HCT116 (cell line): ENCODE data around the gene TEDDM1. TPM values are rescaled to one million over a fixed set of nuclear protein-coding genes. Genes with fewer than 3 reads are reported as not detected.

Source experiments
- ATAC-seq: fragments of 200-7000 bp; cut with Tn5 transposase; 2 replicates; pipeline ENCODE4 v1.9.1; 2020; ENCODE audit warnings: mild to moderate bottlenecking, moderate library complexity
- BruUV-seq: library from RNA; stranded (reverse); fragments of 400-500 nt; replicated peaks from 2 replicates; lab custom pipeline; 2021; lab: Mats Ljungman, UMichigan
- CTCF ChIA-PET: fragments of 300-600 bp; sonication (Branson Sonifier 250); formaldehyde crosslinking; loops from one replicate; lab custom pipeline; 2021; ENCODE audit warnings: antibody characterized with exemption; lab: Charles Lee
- POLR2A ChIA-PET: fragments of 300-600, 350-600 bp; sonication (Branson Sonifier 250); formaldehyde crosslinking; loops from one replicate; lab custom pipeline; 2021; ENCODE audit warnings: antibody characterized with exemption; lab: Charles Lee
- RAD21 ChIA-PET, 2 experiments: fragments of 300-600 bp; sonication (Branson Sonifier 250); formaldehyde crosslinking; loops; one replicate each; lab custom pipeline; 2023; ENCODE audit warnings: low total read pairs in 2 of 2; ENCODE audit not compliant: uncharacterized antibody in 2 of 2, unreplicated experiment in 2 of 2, low non-redundant PET in 1 of 2; lab: Charles Lee
- DNase-seq: peaks from one replicate; pipeline ENCODE4 v3.0.0-alpha.2; 2010; ENCODE audit warnings: low read depth, low spot score
- H2AFZ ChIP-seq: fragments of 200-600 bp; shearing (Covaris generic), sonication (generic); 2 replicates; pipeline ENCODE4 v1.6.1; 2017; ENCODE audit warnings: low read depth, mixed run types, mixed read lengths, antibody characterized with exemption, low read length; ENCODE audit not compliant: poor library complexity, severe bottlenecking
- H3K27ac ChIP-seq: 2 replicates; pipeline ENCODE4 v1.5.1; 2012; ENCODE audit warnings: low read depth, low read length
- H3K27me3 ChIP-seq: fragments of 200-600 bp; sonication (generic); 2 replicates; pipeline ENCODE4 v1.6.1; 2016; ENCODE audit warnings: mixed run types, low read length, mixed read lengths; ENCODE audit not compliant: insufficient read depth
- H3K36me3 ChIP-seq, 2 experiments: fragments of 200-500 bp in 1 of 2; fragments of 200-600 bp in 1 of 2; sonication (Bioruptor generic) in 1 of 2; sonication (generic) in 1 of 2; 2 replicates each; pipeline versions ENCODE4 v1.5.1 to v1.6.1; 2014 to 2016; ENCODE audit warnings: low read length in 2 of 2, inconsistent platforms in 1 of 2, mixed read lengths in 1 of 2, mixed run types in 1 of 2; ENCODE audit not compliant: insufficient read depth in 2 of 2, control insufficient read depth in 1 of 2
- H3K4me1 ChIP-seq, 2 experiments: fragments of 200-600 bp in 1 of 2; sonication (generic) in 1 of 2; 2 replicates each; pipeline versions ENCODE4 v1.5.1 to v1.6.1; 2012 to 2017; ENCODE audit warnings: low read length in 2 of 2, inconsistent platforms in 1 of 2, mild to moderate bottlenecking in 1 of 2, mixed read lengths in 1 of 2, mixed run types in 1 of 2, moderate library complexity in 1 of 2; ENCODE audit not compliant: insufficient read depth in 2 of 2, control insufficient read depth in 1 of 2
- H3K4me2 ChIP-seq: fragments of 200-600 bp; sonication (generic); 2 replicates; pipeline ENCODE4 v1.6.1; 2017; ENCODE audit warnings: mixed run types, low read length, mixed read lengths
- H3K4me3 ChIP-seq, 2 experiments: fragments of 200-600 bp in 1 of 2; sonication (generic) in 1 of 2; replicated peaks in 1 of 2; 2 replicates each; pipeline ENCODE4 v1.5.1; 2011 to 2016; ENCODE audit warnings: low read length in 2 of 2, control low read depth in 1 of 2, low read depth in 1 of 2, mild to moderate bottlenecking in 1 of 2, mixed read lengths in 1 of 2, mixed run types in 1 of 2
- H3K79me2 ChIP-seq: fragments of 200-600 bp; sonication (generic); 2 replicates; pipeline ENCODE4 v1.6.1; 2017; ENCODE audit warnings: mild to moderate bottlenecking, mixed run types, low read length, moderate library complexity, mixed read lengths; ENCODE audit not compliant: insufficient read depth
- H3K9ac ChIP-seq: fragments of 200-600 bp; sonication (generic); 2 replicates; pipeline ENCODE4 v1.6.1; 2016; ENCODE audit warnings: low read length, mixed read lengths
- H3K9me2 ChIP-seq: fragments of 200-600 bp; sonication (generic), shearing (Covaris generic); 2 replicates; pipeline ENCODE4 v1.6.1; 2017; ENCODE audit warnings: mixed run types, mild to moderate bottlenecking, moderate library complexity; ENCODE audit not compliant: insufficient read depth
- H3K9me3 ChIP-seq, 2 experiments: fragments of 200-500 bp in 1 of 2; fragments of 200-600 bp in 1 of 2; sonication (Bioruptor generic) in 1 of 2; sonication (generic) in 1 of 2; 2 replicates each; pipeline ENCODE4 v1.6.1; 2014 to 2017; ENCODE audit warnings: low read length in 2 of 2, mixed read lengths in 2 of 2, inconsistent platforms in 1 of 2, low read depth in 1 of 2, mild to moderate bottlenecking in 1 of 2, mixed run types in 1 of 2, moderate library complexity in 1 of 2; ENCODE audit not compliant: control insufficient read depth in 1 of 2, insufficient read depth in 1 of 2
- H4K20me1 ChIP-seq: fragments of 200-600 bp; sonication (generic), shearing (Covaris generic); 2 replicates; pipeline ENCODE4 v1.6.1; 2017; ENCODE audit warnings: mixed run types, mild to moderate bottlenecking, moderate library complexity; ENCODE audit not compliant: insufficient read depth
- CBX3 ChIP-seq: IDR thresholded peaks from 2 replicates; pipeline ENCODE4 v1.6.1; 2012; ENCODE audit warnings: low read depth
- CEBPB ChIP-seq: IDR thresholded peaks from 2 replicates; pipeline ENCODE4 v1.6.1; 2012; ENCODE audit warnings: low read depth
- EGR1 ChIP-seq: IDR thresholded peaks from 2 replicates; pipeline ENCODE4 v1.6.1; 2012; ENCODE audit warnings: low read depth
- ELF1 ChIP-seq: IDR thresholded peaks from 2 replicates; pipeline ENCODE4 v1.6.1; 2012; ENCODE audit warnings: low read depth, borderline replicate concordance
- EZH2 ChIP-seq: fragments of 200-600 bp; sonication (generic); IDR thresholded peaks from 2 replicates; pipeline ENCODE4 v1.6.1; 2017; ENCODE audit warnings: antibody characterized with exemption, mixed run types
- POLR2AphosphoS5 ChIP-seq: IDR thresholded peaks from 2 replicates; pipeline ENCODE4 v1.6.1; 2011; ENCODE audit warnings: mild to moderate bottlenecking, low read depth, low read length, moderate library complexity
- RAD21 ChIP-seq: IDR thresholded peaks from 2 replicates; pipeline ENCODE4 v1.6.1; 2012; ENCODE audit warnings: low read depth, mild to moderate bottlenecking
- SIN3A ChIP-seq: IDR thresholded peaks from 2 replicates; pipeline ENCODE4 v1.6.1; 2012; ENCODE audit warnings: low read depth
- SRF ChIP-seq: IDR thresholded peaks from 2 replicates; pipeline ENCODE4 v1.6.1; 2012; ENCODE audit warnings: low read depth
- TCF7L2 ChIP-seq: IDR thresholded peaks from 2 replicates; pipeline ENCODE4 v1.7.0; 2011; ENCODE audit warnings: borderline replicate concordance, inconsistent platforms; ENCODE audit not compliant: insufficient read depth, insufficient read length; ENCODE audit errors: extremely low read depth
- YY1 ChIP-seq: IDR thresholded peaks from 2 replicates; pipeline ENCODE4 v1.6.1; 2011; ENCODE audit warnings: low read length, low read depth, moderate library complexity, mild to moderate bottlenecking; ENCODE audit not compliant: insufficient replicate concordance; ENCODE audit errors: extremely low read depth
- ZFX ChIP-seq: fragments of 450-650 bp; IDR thresholded peaks from 2 replicates; pipeline ENCODE4 v1.6.1; 2017
- ZNF274 ChIP-seq: fragments of 200-500 bp; sonication (Bioruptor generic); IDR thresholded peaks from 2 replicates; pipeline ENCODE4 v1.6.1; 2014; ENCODE audit warnings: mild to moderate bottlenecking, low read depth, low read length, inconsistent platforms
- intact Hi-C: fragments of 100-400 bp; cut with micrococcal nuclease; formaldehyde crosslinking; loops from 2 replicates; pipeline ENCODE4 v1.10.0; 2022
- total RNA-seq: library from RNA; stranded (reverse); gene quantifications from one replicate; pipeline ENCODE4 v1.2.1, GENCODE V29; 2021; ENCODE audit not compliant: unreplicated experiment
- TF ChIP-seq, protein P1 (sequence below): IDR thresholded peaks from 2 replicates; pipeline ENCODE4 v1.6.1; 2012
- TF ChIP-seq, protein P2 (sequence below): IDR thresholded peaks from 2 replicates; pipeline ENCODE4 v1.6.1; 2011; ENCODE audit warnings: mild to moderate bottlenecking, low read length, moderate library complexity; ENCODE audit not compliant: insufficient replicate concordance; ENCODE audit errors: extremely low read depth
- TF ChIP-seq, protein P3 (sequence below), 3 experiments: fragments of 200-600 bp in 1 of 3; sonication (generic) in 1 of 3; IDR thresholded peaks in 2 of 3; conservative IDR thresholded peaks in 1 of 3; 2 replicates each; pipeline ENCODE4 v1.5.1; 2012 to 2017; ENCODE audit warnings: low read depth in 2 of 3, low read length in 2 of 3, antibody characterized with exemption in 1 of 3, borderline replicate concordance in 1 of 3, control low read depth in 1 of 3, mild to moderate bottlenecking in 1 of 3, mixed read lengths in 1 of 3, mixed run types in 1 of 3, moderate library complexity in 1 of 3; ENCODE audit not compliant: insufficient read depth in 1 of 3
- TF ChIP-seq, protein P4 (sequence below): IDR thresholded peaks from 2 replicates; pipeline ENCODE4 v1.6.1; 2012; ENCODE audit warnings: low read depth

Gene TEDDM1
- total RNA-seq, 1 experiment from 2014 or later = not detected

DNA sequence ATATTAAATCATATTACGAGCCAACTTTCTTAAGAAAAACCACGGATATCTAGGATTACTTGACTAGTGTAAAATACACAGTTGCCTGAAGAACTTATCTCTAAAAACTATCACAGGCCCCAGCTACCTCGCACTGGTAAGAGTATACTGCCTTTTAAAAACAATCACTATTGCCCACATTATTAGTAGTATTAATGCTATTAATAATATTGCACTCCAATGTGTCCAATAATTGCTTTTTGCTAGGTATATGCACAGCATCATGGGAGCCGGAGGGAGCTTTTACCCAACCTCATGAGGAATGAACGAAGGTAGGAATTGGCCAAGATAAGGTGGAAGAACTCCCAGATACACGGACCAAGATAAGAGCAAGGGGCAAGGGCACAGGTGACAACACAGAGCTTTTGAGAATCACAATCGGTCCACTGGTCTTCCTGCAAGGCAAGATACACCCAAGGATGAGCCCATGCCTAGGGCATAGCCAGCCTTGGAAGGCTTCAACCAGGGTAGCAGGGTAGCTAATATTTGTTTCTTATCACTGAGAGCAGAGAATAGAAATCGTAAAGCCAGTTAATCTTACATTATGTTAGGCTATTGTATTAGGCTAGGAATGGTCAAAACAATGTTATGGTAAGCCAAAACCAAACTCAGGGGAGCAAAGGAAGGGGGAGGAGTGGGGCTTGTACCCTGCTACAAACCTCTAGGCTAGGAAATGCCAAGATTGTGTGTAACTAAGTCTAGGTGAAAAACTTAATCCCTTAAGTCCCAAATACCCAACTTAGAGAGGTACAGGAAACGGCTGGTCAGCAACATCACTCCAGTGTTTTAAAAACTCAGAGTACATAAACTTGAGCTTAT, 18.3 kb downstream of the TEDDM1 start:
- no peaks in the 10 kb centered on the region for H3K9me3 ChIP-seq
- no peak for ATAC-seq
- DNase-seq = no peak
- H2AFZ ChIP-seq = no peak overlapping the region
- H3K4me1 ChIP-seq = no peaks in the 10 kb centered on the region; a peak in 1 of 4 replicates
- RAD21 ChIA-PET = no interaction called here
- H4K20me1 ChIP-seq = peaks cover 5% of the 10 kb centered on the region; the same call in 1 of the 2 replicates
- no peak overlapping the region for H3K27ac ChIP-seq
- H3K9ac ChIP-seq = no peak overlapping the region
- no peaks in the 10 kb centered on the region for H3K27me3 ChIP-seq
- H3K9me2 ChIP-seq = no peaks in the 10 kb centered on the region
- peaks cover 4% of the 10 kb centered on the region; the same call in 1 of the 2 replicates for H3K79me2 ChIP-seq
- intact Hi-C loops = no loop called here
- peaks cover 32 to 38% of the 10 kb centered on the region in 2 experiments for H3K36me3 ChIP-seq
- TF ChIP-seq, protein P1, sequence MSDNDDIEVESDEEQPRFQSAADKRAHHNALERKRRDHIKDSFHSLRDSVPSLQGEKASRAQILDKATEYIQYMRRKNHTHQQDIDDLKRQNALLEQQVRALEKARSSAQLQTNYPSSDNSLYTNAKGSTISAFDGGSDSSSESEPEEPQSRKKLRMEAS = no peak
- TF ChIP-seq EZH2 (no peak), SRF (no peak), EGR1 (no peak), CBX3 (no peak), RAD21 (no peak), CEBPB (no peak), SIN3A (no peak), ZNF274 (no peak), ELF1 (no peak), ZFX (no peak), TCF7L2 (no peak), YY1 (no peak), POLR2AphosphoS5 (no peak)
- TF ChIP-seq, protein P2, sequence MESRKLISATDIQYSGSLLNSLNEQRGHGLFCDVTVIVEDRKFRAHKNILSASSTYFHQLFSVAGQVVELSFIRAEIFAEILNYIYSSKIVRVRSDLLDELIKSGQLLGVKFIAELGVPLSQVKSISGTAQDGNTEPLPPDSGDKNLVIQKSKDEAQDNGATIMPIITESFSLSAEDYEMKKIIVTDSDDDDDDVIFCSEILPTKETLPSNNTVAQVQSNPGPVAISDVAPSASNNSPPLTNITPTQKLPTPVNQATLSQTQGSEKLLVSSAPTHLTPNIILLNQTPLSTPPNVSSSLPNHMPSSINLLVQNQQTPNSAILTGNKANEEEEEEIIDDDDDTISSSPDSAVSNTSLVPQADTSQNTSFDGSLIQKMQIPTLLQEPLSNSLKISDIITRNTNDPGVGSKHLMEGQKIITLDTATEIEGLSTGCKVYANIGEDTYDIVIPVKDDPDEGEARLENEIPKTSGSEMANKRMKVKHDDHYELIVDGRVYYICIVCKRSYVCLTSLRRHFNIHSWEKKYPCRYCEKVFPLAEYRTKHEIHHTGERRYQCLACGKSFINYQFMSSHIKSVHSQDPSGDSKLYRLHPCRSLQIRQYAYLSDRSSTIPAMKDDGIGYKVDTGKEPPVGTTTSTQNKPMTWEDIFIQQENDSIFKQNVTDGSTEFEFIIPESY = no peak
- TF ChIP-seq, protein P3, sequence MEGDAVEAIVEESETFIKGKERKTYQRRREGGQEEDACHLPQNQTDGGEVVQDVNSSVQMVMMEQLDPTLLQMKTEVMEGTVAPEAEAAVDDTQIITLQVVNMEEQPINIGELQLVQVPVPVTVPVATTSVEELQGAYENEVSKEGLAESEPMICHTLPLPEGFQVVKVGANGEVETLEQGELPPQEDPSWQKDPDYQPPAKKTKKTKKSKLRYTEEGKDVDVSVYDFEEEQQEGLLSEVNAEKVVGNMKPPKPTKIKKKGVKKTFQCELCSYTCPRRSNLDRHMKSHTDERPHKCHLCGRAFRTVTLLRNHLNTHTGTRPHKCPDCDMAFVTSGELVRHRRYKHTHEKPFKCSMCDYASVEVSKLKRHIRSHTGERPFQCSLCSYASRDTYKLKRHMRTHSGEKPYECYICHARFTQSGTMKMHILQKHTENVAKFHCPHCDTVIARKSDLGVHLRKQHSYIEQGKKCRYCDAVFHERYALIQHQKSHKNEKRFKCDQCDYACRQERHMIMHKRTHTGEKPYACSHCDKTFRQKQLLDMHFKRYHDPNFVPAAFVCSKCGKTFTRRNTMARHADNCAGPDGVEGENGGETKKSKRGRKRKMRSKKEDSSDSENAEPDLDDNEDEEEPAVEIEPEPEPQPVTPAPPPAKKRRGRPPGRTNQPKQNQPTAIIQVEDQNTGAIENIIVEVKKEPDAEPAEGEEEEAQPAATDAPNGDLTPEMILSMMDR (IDR thresholded peaks at IDR 0.05 in 2 of 3, conservative IDR thresholded peaks at IDR 0.05 in 1 of 3; ENCODE audit: borderline replicate concordance in 1 of 3, insufficient read depth in 1 of 3, low read depth in 2 of 3, low read length in 2 of 3) = no peak
- TF ChIP-seq, protein P4, sequence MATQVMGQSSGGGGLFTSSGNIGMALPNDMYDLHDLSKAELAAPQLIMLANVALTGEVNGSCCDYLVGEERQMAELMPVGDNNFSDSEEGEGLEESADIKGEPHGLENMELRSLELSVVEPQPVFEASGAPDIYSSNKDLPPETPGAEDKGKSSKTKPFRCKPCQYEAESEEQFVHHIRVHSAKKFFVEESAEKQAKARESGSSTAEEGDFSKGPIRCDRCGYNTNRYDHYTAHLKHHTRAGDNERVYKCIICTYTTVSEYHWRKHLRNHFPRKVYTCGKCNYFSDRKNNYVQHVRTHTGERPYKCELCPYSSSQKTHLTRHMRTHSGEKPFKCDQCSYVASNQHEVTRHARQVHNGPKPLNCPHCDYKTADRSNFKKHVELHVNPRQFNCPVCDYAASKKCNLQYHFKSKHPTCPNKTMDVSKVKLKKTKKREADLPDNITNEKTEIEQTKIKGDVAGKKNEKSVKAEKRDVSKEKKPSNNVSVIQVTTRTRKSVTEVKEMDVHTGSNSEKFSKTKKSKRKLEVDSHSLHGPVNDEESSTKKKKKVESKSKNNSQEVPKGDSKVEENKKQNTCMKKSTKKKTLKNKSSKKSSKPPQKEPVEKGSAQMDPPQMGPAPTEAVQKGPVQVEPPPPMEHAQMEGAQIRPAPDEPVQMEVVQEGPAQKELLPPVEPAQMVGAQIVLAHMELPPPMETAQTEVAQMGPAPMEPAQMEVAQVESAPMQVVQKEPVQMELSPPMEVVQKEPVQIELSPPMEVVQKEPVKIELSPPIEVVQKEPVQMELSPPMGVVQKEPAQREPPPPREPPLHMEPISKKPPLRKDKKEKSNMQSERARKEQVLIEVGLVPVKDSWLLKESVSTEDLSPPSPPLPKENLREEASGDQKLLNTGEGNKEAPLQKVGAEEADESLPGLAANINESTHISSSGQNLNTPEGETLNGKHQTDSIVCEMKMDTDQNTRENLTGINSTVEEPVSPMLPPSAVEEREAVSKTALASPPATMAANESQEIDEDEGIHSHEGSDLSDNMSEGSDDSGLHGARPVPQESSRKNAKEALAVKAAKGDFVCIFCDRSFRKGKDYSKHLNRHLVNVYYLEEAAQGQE = no peak
- CTCF ChIA-PET = interaction anchor here (1.5 kb wide), 1 partner anchor 239 kb away, joined by 3 read pairs; no protein-coding TSS in a partner anchor
- no peak overlapping the region for H3K4me2 ChIP-seq
- POLR2A ChIA-PET = interaction anchor here (1.9 kb wide), 1 partner anchor 10 kb away, joined by 10 read pairs; the partner anchor contains the start of gene GLUL
- BruUV-seq = no TSS peak
- no peak overlapping the region for H3K4me3 ChIP-seq
